ENCODE results near the gene ZNF564.

Gene ZNF564

DNA sequence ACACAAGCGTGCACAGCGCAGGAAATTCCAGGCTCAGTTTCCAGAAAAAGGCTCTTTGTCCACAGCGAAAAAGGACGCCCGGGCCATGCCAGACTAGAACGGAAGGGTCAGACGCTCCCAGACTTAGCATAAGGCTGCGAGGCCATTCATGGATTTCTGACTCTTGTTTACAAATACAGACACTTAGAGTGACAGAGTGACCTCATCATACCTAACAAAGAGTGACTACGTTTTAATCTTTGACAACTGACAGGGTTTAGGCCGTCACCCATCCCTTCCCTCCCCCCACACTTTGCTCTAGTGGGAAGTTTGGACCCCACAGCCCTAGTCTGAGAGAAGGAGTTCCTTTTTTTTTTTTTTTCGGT is 66.2 kb downstream of the ZNF564 start:
- peak overlapping the region; percentile 45 for H3K27ac Mint-ChIP-seq
- H3K36me3 Mint-ChIP-seq (ENCODE audit: low read depth), result no peaks in the 10 kb centered on the region
- peak overlapping the region; percentile 83 for H3K4me3 Mint-ChIP-seq
- no peaks in the 10 kb centered on the region for H3K9me3 Mint-ChIP-seq
- no peaks in the 10 kb centered on the region for H3K27me3 Mint-ChIP-seq (ENCODE audit: low read depth)
- peaks cover 21% of the 10 kb centered on the region for H3K4me1 Mint-ChIP-seq (ENCODE audit: low read depth)
- DNase-seq (ENCODE audit: low spot score), result no peak

DNA sequence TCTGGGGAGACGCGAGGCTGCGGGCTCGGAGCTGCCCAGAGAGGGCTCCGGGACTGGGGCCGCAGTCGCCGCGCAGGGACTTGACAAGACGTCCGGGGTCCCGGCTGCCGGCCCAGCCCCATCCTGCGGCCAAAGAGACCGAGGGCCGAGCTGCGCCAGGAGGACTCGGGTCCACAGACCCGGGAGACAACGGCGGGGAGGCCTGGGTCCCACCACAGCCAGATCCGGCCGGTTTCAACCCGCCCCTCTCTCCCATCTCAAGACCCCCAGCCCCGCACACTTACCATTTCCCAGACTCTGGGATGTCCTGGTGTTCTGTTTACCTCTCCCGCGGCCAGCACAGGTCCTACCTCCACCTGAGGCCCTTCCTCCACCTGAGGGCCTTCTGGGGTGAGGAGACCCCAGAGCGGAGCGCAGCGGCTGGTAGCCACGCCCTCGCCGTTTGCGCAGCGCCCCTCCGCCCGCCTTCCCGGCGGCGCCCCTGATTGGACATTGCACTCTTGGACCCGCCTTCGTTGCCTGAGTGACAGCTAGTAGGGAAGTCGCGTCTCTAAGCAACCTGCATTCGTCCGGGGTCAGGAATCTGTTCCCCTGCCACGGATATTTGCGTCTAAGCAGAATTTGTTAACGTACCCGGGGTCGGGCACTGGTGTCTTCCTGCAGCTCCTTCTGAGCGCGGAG is 66.8 kb downstream of the ZNF564 start, which contains the start of gene ZNF709:
Gene ZNF709, minus strand, starts transcription at position 446 of the 681 bp plus-strand sequence. Its CDS starts 159 bp downstream, at position 287.
- peak; percentile 81 for DNase-seq (ENCODE audit: low spot score)
- Mint-ChIP-seq H3K4me3 (peak within 1 kb of the TSS; percentile 83), H3K9me3 (no peaks in the 10 kb centered on the region), H3K4me1 (ENCODE audit: low read depth) (peaks cover 21% of the 10 kb centered on the region), H3K27me3 (ENCODE audit: low read depth) (no peaks in the 10 kb centered on the region), H3K27ac (peak within 1 kb of the TSS; percentile 45), H3K36me3 (ENCODE audit: low read depth) (no peaks in the 10 kb centered on the region)

DNA sequence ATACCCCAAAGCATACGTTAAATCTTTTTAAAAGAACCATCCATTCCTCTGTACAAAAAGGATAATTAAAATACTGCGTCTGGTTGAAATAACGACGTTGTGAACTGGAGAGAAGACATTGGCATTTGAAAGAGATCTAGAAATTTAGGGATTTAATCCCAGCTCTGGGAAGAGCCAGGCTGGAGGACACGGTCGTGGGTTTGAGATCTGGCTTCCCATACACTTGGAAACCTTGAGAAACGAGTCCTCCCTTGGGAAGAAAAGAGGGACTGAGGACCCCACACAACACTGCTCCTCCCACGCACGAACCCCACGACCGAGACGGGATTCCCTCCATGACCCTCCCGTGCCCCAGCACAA is 67.3 kb downstream of the ZNF564 start:
- no peak for DNase-seq (ENCODE audit: low spot score)
- peak overlapping the region; percentile 83 for H3K4me3 Mint-ChIP-seq
- H3K27ac Mint-ChIP-seq, result no peak overlapping the region
- H3K9me3 Mint-ChIP-seq, result no peaks in the 10 kb centered on the region
- no peaks in the 10 kb centered on the region for H3K27me3 Mint-ChIP-seq (ENCODE audit: low read depth)
- peaks cover 21% of the 10 kb centered on the region for H3K4me1 Mint-ChIP-seq (ENCODE audit: low read depth)
- H3K36me3 Mint-ChIP-seq (ENCODE audit: low read depth), result no peaks in the 10 kb centered on the region

DNA sequence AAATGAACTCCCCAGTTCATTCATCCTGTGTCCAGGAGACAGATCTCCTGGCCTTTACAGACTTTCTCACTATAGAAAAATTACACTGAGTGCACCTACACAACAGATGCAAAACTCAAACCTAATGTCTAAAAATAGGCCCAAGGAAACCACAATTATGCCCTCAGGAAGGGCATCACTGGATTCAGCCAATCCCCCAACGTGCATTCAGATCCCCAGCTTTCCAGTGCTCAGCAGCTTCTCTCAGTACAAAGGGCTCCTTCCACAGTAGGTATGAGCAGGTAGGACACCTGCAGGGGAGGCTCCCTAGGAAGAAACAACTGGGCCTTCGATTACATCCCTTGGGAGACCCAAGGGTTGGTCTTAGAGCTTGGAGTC is 68.8 kb downstream of the ZNF564 start:
- H3K4me1 Mint-ChIP-seq (ENCODE audit: low read depth), result peaks cover 21% of the 10 kb centered on the region
- no peak for DNase-seq (ENCODE audit: low spot score)
- no peaks in the 10 kb centered on the region for H3K36me3 Mint-ChIP-seq (ENCODE audit: low read depth)
- no peak overlapping the region for H3K27ac Mint-ChIP-seq
- no peaks in the 10 kb centered on the region for H3K27me3 Mint-ChIP-seq (ENCODE audit: low read depth)
- peak overlapping the region; percentile 30 for H3K4me3 Mint-ChIP-seq
- peaks cover 4% of the 10 kb centered on the region for H3K9me3 Mint-ChIP-seq

DNA sequence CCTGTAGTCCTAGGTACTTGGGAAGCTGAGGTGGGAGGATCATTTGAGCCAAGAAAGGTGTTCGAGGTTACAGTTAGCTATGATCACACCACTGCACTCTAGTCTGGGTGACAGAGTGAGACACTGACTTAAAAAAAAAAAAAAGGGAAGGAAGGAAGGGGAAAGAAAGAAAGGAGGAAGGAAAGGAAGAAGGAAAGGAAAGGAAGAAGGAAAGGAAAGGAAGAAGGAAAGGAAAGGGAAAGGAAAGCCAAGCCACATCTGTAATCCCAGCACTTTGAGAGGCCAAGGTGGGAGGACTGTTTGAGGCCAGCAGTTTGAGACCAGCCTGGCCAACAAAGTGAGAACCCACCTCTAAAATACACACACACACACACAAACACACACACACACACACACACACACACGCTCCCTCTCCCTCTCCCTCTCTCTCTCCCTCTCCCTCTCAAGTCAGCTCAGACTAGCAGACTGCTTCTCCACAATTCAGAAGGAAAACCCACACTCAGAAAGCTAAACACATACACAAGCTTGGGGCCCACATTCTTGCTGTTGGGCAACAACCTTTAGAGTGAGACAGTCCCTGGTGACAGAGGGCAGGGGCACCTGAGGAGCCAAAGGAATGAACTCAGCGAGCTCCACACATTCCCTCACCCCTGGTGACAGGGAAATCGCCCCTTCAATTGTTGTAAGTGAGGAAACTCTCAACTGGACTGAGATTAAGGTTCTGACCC is 69.3 kb downstream of the ZNF564 start:
- no peak overlapping the region for H3K4me3 Mint-ChIP-seq
- no peak overlapping the region for H3K27ac Mint-ChIP-seq
- H3K27me3 Mint-ChIP-seq (ENCODE audit: low read depth), result no peaks in the 10 kb centered on the region
- DNase-seq (ENCODE audit: low spot score), result no peak
- H3K4me1 Mint-ChIP-seq (ENCODE audit: low read depth), result peaks cover 21% of the 10 kb centered on the region
- H3K9me3 Mint-ChIP-seq, result peaks cover 5% of the 10 kb centered on the region
- H3K36me3 Mint-ChIP-seq (ENCODE audit: low read depth), result no peaks in the 10 kb centered on the region

DNA sequence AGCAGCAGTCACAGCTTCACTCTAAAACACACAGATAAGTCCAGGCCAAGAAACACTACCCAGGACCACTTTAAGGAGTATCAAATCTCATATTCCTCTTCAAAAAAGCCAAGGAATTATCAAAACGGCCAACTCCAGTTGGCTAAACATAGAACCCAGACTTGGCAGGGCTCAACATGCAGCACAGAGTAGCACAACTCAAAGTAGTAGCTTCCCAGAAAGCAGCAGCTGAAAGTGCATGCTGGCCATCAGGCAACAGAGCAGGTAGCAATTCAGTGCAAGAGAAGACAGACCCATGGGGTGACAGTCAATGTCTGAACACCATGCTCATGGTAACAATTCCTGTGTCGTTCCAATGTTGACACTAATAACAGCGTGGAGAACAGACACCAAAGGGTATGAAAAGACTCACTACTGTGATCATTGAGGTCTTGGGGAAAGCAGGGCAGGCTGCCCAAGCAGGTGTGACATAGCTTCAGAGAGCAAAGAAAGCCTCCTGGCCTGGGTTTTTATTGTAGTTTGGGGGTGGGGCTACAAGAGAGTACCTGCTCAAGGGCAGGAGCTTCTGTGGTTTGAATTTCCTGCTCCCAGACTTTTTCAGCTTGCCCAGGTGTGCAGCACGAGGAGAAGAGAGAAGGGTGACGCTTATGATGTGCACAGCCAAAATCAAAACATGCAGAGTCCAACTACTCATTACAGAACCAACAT is 72.9 kb downstream of the ZNF564 start:
- Mint-ChIP-seq H3K4me3 (no peak overlapping the region), H3K27ac (no peak overlapping the region), H3K9me3 (peaks cover 34% of the 10 kb centered on the region), H3K36me3 (ENCODE audit: low read depth) (peaks cover 1% of the 10 kb centered on the region), H3K27me3 (ENCODE audit: low read depth) (no peaks in the 10 kb centered on the region), H3K4me1 (ENCODE audit: low read depth) (peaks cover 10% of the 10 kb centered on the region)
- no peak for DNase-seq (ENCODE audit: low spot score)
